ENCODE results near the gene AGMAT.

Gene AGMAT

DNA sequence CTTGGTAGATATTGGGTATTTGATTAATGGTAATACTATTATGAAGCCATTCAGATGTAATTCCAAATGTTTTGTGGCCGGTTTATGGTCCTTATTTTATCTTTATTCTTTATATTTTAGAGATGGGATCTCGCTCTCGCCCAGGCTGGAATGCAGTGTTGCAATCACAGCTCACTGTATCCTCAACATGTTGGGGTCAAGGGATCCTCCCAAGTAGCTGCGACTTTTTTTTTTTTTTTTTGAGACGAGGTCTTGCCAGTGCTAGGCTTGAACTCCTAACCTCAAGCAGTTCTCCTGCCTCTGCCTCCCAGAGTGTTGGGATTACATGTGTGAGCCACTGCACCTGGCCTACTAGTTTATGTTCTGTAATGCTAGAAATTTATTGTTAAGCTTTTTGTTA lies 37.1 kb upstream of the AGMAT start:
- no peak for ATAC-seq (ENCODE audit: insufficient read depth, low read depth)
- no peak overlapping the region for H3K4me2 ChIP-seq (ENCODE audit: insufficient read depth, low read length)
- H3K27me3 ChIP-seq (ENCODE audit: insufficient read depth, low read length, poor library complexity) = no peaks in the 10 kb centered on the region
- H3K4me1 ChIP-seq (ENCODE audit: insufficient read depth, low read length) = peaks cover 35% of the 10 kb centered on the region
- no peak overlapping the region for H3K27ac ChIP-seq (ENCODE audit: low read length)
- H3K9ac ChIP-seq (ENCODE audit: low read depth, low read length) = no peak overlapping the region
- TF ChIP-seq, protein P1, sequence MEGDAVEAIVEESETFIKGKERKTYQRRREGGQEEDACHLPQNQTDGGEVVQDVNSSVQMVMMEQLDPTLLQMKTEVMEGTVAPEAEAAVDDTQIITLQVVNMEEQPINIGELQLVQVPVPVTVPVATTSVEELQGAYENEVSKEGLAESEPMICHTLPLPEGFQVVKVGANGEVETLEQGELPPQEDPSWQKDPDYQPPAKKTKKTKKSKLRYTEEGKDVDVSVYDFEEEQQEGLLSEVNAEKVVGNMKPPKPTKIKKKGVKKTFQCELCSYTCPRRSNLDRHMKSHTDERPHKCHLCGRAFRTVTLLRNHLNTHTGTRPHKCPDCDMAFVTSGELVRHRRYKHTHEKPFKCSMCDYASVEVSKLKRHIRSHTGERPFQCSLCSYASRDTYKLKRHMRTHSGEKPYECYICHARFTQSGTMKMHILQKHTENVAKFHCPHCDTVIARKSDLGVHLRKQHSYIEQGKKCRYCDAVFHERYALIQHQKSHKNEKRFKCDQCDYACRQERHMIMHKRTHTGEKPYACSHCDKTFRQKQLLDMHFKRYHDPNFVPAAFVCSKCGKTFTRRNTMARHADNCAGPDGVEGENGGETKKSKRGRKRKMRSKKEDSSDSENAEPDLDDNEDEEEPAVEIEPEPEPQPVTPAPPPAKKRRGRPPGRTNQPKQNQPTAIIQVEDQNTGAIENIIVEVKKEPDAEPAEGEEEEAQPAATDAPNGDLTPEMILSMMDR (IDR thresholded peaks at IDR 0.05; ENCODE audit: borderline replicate concordance, extremely low read depth, low read length, poor library complexity, severe bottlenecking) = no peak
- TF ChIP-seq EZH2 (IDR thresholded peaks at IDR 0.05; ENCODE audit: borderline replicate concordance, low read depth, low read length, severe bottlenecking) = no peak
- peaks cover 26% of the 10 kb centered on the region for H3K36me3 ChIP-seq (ENCODE audit: insufficient read depth, low read length)
- no peaks in the 10 kb centered on the region for H3K9me3 ChIP-seq (ENCODE audit: insufficient read depth, low read length, severe bottlenecking)
- H3K79me2 ChIP-seq (ENCODE audit: insufficient read depth, low read length) = peaks cover 96% of the 10 kb centered on the region
- H3K4me3 ChIP-seq (ENCODE audit: low read depth in 1 of 2, low read length in 2 of 2) = no peak overlapping the region
- no peak overlapping the region for H2AFZ ChIP-seq (ENCODE audit: low read depth, low read length)
- no peak for DNase-seq
- peaks cover 54% of the 10 kb centered on the region; the same call in 1 of the 2 replicates for H4K20me1 ChIP-seq (ENCODE audit: insufficient read depth, low read length)

- TF ChIP-seq EZH2 (IDR thresholded peaks at IDR 0.05; ENCODE audit: borderline replicate concordance, low read depth, low read length, severe bottlenecking) = no peak
- TF ChIP-seq, protein P1 (IDR thresholded peaks at IDR 0.05; ENCODE audit: borderline replicate concordance, extremely low read depth, low read length, poor library complexity, severe bottlenecking) = no peak
- Histone ChIP-seq H2AFZ (ENCODE audit: low read depth, low read length) (no peak overlapping the region), H3K9me3 (ENCODE audit: insufficient read depth, low read length, severe bottlenecking) (no peaks in the 10 kb centered on the region), H3K4me3 (ENCODE audit: low read depth in 1 of 2, low read length in 2 of 2) (no peak overlapping the region), H3K4me1 (ENCODE audit: insufficient read depth, low read length) (peaks cover 41% of the 10 kb centered on the region), H3K27me3 (ENCODE audit: insufficient read depth, low read length, poor library complexity) (no peaks in the 10 kb centered on the region), H3K36me3 (ENCODE audit: insufficient read depth, low read length) (peaks cover 17% of the 10 kb centered on the region), H3K4me2 (ENCODE audit: insufficient read depth, low read length) (peak overlapping the region; percentile 94; the same call in 1 of the 2 replicates), H4K20me1 (ENCODE audit: insufficient read depth, low read length) (peaks cover 47% of the 10 kb centered on the region; the same call in 1 of the 2 replicates), H3K9ac (ENCODE audit: low read depth, low read length) (no peak overlapping the region), H3K27ac (ENCODE audit: low read length) (no peak overlapping the region), H3K79me2 (ENCODE audit: insufficient read depth, low read length) (peaks cover 88% of the 10 kb centered on the region)
- DNase-seq = no peak
- no peak for ATAC-seq (ENCODE audit: insufficient read depth, low read depth)
Measured at GRCh38 chr1:15620902-15621682, 36.2 kb upstream of the AGMAT start.

DNA sequence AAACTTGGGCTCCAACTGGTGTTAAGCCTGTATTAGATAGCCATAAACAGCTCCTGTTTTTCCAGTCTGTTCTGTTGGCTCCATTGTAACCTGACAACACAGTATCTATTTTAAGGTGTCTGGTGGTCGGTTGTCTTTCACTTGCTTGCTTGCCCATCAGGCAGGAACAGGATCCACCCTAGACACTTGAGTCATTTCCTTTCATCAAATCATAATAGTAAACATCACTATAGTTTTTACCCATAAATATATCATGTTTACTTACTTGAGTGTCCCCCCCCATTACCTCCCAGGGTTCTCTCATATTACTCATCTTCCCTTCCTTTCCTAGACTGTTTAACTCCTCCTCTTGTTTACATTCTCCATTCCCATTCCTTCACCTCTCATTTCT lies 35.3 kb upstream of the AGMAT start:
- DNase-seq (no peak), ATAC-seq (ENCODE audit: insufficient read depth, low read depth) (no peak)
- Histone ChIP-seq H3K9me3 (ENCODE audit: insufficient read depth, low read length, severe bottlenecking) (no peaks in the 10 kb centered on the region), H3K27me3 (ENCODE audit: insufficient read depth, low read length, poor library complexity) (no peaks in the 10 kb centered on the region), H4K20me1 (ENCODE audit: insufficient read depth, low read length) (peaks cover 41% of the 10 kb centered on the region; the same call in 1 of the 2 replicates), H3K4me2 (ENCODE audit: insufficient read depth, low read length) (peak overlapping the region; percentile 94), H3K79me2 (ENCODE audit: insufficient read depth, low read length) (peaks cover 78% of the 10 kb centered on the region), H3K4me3 (ENCODE audit: low read depth in 1 of 2, low read length in 2 of 2) (no peak overlapping the region; a peak in 1 of 4 replicates), H3K9ac (ENCODE audit: low read depth, low read length) (no peak overlapping the region), H3K36me3 (ENCODE audit: insufficient read depth, low read length) (peaks cover 16% of the 10 kb centered on the region), H3K4me1 (ENCODE audit: insufficient read depth, low read length) (peaks cover 49% of the 10 kb centered on the region), H2AFZ (ENCODE audit: low read depth, low read length) (no peak overlapping the region), H3K27ac (ENCODE audit: low read length) (no peak overlapping the region)
- TF ChIP-seq EZH2 (IDR thresholded peaks at IDR 0.05; ENCODE audit: borderline replicate concordance, low read depth, low read length, severe bottlenecking) = no peak
- TF ChIP-seq, protein P1 (IDR thresholded peaks at IDR 0.05; ENCODE audit: borderline replicate concordance, extremely low read depth, low read length, poor library complexity, severe bottlenecking) = no peak
